IPS-11a (cell line): Measurements from ENCODE around the gene ERCC4.

Experiments used
- H3K4me3 ChIP-seq: one replicate; pipeline ENCODE4 v1.5.1; 2013; ENCODE audit warnings: low read depth, low read length, control low read depth

Gene ERCC4

DNA sequence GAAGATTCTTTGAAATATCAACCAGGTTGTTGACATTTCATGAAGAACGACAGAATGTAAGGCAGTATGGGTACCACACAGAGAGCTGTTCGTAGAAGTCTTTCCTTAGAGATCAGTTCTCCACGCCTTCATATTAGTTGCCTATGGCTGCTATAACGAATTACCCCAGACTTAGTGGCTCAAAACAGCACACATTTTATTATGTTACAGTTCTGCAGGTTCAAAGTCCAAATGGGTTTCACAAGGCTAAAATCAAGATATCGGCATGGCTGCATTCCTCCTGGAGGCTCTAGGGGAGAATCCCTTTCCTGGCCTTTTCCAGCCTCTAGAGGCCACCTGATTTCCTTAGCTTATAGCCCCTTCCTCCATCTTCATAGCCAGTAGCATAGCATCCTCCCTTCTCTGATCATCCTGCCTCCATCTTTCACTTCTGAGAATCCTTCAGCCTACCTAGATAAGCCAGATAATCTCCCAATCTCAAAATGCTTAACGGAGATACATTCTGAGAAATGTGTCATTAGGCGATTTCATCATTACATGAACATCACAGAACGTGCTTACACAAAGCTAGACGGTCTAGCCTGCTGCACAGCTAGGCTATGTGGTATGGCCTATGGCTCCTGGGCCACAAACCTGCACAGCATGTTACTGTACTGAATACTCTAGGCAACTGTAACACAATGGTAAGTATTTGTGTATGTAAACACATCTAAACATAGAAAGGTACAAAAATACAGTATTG, 26.0 kb downstream of the ERCC4 start:
- H3K4me3 ChIP-seq, result no peak overlapping the region

DNA sequence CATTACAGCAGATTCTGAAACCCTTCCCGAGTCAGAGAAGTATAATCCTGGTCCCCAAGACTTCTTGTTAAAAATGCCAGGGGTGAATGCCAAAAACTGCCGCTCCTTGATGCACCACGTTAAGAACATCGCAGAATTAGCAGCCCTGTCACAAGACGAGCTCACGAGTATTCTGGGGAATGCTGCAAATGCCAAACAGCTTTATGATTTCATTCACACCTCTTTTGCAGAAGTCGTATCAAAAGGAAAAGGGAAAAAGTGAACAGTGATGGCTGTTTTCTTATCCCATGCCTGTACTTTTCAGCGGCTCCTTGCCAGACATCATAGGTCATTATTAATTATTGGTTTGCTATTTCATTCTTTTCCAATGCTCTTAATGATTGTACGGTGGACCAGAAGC, 28.1 kb downstream of the ERCC4 start:
- no peak overlapping the region for H3K4me3 ChIP-seq

DNA sequence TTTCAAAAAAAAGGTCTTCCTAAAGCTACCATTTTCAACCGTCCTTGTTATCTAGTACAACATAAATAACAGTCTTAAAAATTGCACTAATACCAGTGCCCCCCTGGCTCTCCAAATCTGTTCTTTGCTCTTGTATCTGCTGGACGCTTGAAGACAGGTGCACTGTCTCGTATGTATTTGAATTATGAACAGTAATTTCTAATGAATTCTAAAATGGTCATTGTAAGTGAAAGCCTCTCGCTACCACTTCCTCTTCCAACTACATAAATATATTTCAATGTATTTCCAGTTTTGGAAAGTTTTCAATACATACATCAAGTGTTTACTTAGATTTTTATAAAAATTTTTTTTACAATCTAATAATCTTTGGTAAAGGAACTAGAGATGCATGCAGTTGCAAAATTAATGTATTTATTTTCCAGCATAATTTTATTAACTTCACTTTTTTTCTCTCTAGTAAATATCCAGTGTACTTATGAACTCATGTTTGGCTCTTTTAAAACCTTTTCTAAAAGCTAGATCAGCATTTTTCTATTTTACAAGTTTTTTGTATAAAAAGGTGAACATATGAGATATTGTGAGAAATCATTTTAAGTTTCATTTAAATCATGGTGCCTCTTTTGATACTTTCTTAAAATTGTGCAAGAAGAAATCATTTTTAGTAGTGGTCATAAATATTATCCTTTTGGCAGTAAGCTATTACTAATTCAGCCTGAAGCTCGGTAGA, 31.0 kb downstream of the ERCC4 start:
- no peak overlapping the region for H3K4me3 ChIP-seq

DNA sequence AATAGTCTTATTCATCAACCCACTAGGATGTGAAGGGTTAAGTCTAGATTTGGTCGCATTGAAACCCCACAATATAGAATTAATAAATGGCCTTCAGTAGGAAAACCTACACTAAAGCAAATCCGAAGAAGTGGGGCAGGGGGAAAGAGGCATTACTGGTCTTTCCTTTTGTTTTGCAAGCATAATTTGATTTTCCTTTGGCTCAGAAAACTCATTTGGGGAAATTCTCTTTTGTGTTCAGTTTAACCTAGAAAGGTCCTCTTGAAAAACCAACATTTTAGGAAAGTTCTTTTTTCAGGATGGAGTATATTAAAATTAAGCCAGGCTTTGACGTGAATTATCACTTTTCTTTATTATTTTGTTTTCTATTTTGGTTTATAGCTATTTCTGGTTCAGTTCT, 31.7 kb downstream of the ERCC4 start:
- no peak overlapping the region for H3K4me3 ChIP-seq

DNA sequence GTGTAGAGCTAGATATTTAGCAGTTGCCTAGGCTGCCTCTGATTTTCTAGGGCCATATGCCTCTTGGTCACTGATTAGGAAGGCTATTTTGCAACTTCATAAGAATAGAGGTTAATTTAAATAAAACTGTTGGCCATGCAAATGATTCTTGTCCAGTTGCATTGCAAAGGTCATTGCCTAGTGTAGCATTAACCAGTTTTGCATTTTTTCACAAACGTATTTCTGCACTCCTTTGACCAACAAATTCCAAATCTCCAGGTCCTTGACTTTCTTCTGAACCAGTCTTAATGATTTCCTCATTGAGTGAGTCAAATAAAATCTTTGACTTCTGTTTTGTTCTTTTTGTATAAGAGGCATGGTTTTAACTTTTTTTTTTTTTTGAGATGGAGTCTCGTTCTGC, 33.5 kb downstream of the ERCC4 start:
- no peak overlapping the region for H3K4me3 ChIP-seq

DNA sequence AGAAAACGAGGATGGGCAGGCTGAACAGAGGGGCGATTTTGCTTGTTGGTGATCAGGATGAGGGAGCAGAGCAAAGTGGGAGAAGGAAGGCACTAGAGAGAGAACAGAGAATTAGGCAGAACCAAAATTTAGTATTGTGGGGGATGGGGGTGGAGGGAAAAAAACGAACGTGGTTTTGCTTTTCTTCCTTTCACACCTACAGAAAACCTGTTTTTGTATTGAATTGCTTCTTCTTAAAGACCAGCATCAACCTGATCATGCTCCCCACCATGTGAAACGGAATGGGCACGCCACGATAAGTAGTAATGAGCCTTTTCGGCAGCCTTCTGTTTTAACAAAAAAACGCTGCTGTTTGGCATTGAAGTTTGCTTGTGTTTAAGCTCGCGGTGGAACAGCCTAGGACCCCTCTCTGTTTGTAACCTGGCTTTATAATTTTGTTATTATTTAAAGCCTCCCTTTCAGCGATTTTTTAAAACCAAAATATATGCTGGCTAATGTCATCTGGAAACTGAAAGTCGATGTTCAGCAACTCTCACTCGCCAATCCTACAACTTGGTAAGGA, 36.8 kb downstream of the ERCC4 start:
- H3K4me3 ChIP-seq, result no peak overlapping the region

DNA sequence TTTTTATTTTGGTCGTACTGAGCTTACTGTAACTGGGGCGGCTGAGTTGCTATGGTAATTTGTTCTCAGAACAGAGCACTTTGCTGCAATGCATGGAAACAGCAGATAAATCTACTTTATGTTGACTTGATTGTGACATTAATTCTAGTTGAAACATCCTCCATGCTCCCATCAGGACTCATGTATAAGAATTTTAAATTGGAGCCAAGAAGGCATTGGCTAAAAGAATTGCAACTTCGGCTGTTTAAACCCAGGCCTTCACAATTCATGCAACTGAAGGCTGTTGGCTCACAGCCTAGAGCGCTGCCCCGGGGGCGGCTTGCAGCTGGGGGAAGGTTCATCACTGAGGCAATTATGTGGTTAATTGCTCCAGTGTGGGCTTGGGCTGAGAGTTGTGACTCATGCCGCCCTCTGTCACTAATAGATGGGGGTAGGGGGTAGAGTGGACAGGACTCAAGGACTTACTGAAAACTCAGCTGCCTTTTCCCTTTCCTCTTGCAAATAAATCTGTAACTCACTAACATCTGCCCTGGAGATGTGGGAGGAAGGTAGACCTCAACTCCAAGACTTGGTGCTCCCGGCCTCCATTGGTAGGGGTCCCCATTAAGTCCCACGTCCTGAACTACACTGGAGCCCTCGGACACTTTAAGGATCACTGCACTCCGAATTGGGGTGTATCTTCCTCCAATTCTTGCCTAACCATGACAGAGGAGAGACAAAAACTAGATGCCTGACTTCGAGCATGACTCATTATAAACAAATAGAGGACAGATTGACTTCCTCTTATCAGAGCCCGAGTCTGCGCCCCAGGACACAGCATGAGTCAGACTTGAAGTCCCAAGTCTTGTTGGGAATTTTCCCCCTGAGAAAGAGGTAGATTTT, 37.5 kb downstream of the ERCC4 start:
- no peak overlapping the region for H3K4me3 ChIP-seq

DNA sequence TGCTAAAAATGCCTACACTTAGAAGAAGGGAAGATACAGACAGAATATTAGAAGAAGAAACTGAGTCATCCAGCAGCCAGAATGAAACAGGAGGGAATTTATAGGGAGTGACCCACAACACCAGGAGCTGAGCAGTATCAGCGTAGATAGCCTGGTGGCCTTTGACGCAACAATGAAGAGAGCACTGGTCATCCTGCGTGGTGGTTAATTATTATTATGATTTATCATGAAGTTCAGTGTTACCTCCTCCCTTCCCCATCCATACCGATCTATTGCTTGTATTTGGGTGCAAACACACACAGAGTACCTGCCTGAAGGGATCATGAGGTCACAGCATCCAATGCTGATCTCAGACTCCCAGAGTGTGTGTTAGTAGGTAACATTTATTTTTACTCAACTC, 38.5 kb downstream of the ERCC4 start:
- no peak overlapping the region for H3K4me3 ChIP-seq

DNA sequence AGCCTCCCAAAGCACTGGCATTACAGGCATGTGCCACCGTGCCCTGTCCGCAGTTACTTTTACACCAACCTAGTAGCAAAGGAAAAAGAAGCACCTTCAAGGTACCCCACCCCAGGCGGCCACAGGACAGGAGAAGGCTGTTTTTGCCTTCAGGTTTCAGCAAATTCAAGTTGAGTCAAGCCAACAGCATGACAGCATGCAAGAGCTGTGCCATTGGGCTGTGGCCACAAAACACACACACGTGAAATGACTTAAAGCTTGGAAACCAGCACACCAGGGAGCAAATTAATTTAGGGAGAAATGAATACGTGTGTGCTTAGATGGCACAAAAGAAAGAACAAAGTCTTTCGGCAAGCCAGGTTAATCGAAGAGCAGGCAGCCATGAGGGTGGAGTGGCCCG, 39.7 kb downstream of the ERCC4 start:
- H3K4me3 ChIP-seq, result no peak overlapping the region

DNA sequence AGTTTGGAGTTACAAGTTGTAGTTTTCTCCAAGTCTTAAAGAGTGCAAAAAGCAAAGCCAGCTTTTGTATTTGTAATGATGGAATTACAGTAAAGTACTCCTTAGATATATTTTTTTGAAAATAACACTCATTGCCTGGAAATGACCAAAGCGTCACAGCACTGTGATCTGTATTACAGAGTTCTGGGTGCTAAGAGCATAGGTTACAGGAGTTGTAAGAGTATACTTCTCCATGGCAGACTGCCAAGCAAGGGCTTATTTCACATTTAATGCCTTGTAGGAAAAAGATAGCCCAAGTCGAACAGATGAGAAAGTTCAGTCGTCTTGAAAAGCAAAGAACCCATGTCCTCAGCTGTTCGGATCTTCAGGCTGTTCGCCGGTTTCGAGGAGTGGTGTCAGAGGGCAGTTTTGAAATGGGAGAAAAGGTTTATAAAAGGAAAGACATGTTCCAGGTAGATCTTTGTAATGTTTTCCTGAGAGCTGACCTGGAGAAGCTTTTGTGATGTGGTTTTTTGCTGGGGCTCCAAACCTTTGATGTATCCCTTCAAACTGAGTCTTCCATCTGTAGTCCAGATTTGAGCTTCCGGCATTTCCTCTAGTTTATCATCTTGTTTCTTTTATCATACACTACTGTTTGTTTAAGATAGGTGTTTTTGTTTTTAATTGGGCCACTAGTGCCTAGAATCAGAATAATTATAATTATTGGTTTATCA, 41.3 kb downstream of the ERCC4 start:
- no peak overlapping the region for H3K4me3 ChIP-seq

DNA sequence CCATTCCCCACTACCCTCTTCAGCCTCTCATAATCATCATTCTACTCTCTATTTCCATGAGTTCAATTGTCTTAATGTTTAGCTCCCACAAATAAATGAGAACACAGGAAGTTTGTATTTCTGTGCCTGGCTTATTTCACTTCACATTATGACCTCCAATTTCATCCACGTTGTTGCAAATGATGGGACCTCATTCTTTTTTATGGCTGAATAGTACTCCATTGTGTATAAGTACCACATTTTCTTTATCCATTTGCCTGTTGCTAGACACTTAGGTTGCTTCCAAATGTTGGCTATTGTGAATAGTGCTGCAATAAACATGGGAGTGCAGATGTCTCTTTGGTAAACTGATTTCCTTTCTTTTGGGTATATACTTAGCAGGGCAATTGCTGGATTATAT, 42.3 kb downstream of the ERCC4 start:
- no peak overlapping the region for H3K4me3 ChIP-seq

DNA sequence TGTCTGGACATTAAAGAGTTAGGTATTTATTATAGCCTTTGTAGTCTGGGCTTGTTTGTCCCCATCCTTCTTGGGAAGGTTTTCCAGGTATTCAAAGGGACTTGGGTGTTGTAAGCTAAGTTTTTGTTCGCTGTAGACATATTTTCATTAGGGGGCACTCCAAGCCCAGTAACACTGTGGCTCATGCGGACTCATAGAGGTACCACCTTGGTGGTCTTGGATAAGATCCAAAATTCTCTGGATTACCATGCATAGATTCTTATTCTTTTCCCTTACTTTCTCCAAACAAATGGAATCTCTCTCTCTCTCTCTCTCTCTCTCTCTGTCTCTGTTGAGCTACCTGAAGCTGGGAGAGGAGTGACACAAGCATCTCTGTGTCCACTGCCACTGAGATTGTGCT, 48.9 kb downstream of the ERCC4 start:
- no peak overlapping the region for H3K4me3 ChIP-seq

DNA sequence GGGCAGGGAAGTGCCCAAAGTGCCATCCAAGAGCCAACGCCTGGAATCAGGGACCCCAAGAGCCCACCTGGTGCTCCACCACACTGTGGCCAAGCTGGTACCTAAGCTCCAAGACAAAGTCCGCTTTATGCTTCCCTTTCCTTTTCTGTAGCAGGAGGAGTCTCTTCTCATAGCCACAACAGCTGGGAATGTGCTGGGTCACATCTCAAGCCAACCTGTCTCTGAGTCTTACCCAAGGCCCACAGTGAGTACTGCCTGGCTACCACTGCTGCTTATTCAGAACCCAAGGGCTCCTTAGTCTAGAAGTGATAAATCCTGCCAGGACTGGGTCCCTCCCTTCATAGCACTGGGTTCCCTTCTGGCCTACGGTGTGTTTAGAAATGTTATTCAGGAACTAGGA, 49.8 kb downstream of the ERCC4 start:
- H3K4me3 ChIP-seq, result no peak overlapping the region

DNA sequence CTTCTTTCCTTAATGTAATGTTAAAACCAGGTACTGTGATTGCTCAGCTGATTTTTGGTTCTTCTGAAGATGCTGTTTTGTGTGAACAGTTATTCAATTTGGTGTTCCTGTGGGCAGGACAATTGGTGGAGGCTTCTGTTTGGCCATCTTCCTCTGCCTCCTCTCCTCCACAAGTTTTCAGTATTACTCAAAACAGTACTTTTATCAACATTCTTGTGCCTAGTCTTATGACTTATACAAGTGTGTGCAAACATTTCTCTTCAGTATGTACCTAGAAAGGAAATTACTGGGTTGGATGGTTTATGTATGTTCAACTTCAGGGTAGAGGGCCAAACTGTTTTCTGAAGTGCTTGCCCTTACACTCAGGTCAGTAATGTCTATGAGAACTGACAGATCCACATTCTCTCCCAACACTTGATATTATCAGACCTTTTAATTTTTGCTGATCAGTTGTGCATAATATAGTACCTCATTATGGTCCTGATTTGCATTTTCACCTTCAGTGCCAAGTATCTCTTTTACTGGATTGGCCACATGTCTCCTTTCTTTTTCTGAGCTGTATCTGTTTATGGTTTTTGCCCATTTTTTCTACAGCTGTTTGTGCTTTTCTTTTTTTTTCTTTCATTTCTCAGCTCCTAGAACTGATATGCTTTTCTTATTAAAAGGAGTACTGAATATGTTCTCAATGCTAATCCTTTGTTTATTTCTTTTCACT, 50.9 kb downstream of the ERCC4 start:
- H3K4me3 ChIP-seq, result no peak overlapping the region

DNA sequence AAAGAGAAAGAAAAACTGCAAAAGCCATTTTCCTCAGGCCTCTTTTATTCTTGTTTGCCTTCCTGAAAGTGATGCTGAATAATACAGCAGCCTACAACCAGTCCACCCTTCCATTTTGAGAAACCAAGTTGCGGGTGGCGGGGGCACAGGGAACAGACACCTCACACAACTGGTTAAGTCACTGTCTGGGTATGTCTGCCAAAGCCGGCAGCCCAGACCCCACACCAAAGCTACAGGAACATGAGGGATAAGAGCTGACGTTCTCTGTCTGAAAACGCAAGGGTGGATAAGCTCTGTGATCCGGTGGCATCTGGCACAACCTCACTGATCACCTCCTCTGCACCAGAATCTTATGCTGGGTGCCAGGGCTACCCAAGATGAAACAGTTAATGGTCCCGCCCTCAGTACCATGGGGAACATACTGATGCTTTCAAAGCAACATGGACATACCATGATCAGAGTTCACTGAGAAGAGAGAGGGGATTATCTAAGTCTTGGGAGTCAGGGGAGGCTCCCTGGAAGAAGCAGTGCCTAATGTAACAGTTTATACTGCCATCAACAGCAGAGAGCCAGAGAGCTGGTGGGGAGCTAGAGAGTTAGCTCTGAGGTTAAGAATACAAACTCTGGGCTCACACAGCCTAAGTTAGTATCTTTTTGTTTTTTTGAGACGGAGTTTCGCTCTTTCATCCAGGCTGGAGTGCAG, 53.5 kb downstream of the ERCC4 start:
- no peak overlapping the region for H3K4me3 ChIP-seq

DNA sequence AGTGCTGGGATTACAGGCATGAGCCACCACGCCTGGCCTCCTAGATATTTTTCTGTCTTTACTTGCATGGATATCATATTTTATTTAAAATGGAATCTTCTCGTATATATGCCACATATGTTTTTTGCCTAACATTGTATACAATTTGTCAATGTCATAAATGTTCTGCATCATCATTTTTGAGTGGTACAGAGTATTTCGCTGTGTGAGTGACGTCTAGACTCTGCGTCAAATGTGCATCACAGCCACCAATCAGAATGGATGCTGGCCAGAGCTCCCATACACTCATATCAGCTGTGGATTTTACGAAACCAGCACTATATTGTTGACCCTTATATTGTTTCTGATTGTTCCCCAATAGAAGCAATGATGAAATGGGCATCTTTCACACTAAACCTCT, 57.2 kb downstream of the ERCC4 start:
- no peak overlapping the region for H3K4me3 ChIP-seq

DNA sequence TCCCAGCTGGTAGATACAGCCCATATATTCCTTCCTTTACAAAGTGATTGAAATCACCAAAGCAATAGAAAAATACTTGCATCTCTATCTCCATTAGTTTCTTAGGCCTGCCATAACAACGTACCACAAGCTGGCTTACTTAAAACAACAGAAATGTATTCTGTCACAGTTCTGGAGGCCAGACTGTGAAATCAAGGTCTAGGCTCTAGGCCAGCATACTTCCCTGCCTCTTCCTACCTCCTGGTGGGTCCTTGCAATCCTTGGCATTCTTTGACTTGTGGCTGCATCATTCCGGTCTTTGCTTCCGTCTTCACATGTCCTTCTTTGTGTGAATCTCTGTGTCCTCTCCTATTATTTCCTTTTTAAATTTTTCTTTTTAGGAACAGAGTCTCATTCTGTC, 62.5 kb downstream of the ERCC4 start:
- H3K4me3 ChIP-seq, result no peak overlapping the region

DNA sequence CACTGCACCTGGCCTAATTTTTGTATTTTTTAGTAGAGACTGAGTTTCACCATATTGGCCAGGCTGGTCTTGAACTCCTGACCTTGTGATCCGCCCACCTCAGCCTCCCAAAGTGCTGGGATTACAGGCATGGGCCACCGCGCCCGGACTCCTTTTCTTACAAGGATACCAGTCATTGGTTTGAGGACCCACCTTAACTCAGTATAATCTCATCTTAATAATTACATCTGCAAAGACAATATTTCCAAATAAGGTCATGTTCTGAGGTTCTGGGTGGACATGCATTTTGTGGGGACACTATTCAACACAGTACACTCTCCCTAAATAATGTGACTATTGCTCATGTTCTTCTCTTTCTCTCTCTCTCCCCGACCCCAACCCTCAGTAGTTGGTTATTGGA, 63.7 kb downstream of the ERCC4 start:
- H3K4me3 ChIP-seq, result no peak overlapping the region

DNA sequence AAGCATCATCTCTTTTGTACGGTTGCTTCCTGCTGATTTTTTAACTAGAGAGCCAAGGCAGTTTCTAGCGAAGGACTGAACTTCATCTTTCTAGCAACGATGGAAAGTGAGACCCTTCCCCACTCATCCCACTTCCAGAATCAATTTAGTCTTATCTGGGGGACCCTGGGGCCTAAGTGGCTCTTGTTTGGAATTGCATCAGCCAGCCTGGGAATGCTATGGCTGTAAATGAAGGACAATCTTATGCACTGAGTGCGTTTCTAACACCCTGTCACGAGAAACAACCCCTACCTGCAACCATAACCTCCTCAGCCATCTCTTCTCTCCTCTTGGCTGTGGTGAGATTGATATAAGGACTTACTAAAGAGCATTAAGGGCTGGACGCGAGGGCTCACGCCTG, 64.8 kb downstream of the ERCC4 start:
- H3K4me3 ChIP-seq, result no peak overlapping the region

DNA sequence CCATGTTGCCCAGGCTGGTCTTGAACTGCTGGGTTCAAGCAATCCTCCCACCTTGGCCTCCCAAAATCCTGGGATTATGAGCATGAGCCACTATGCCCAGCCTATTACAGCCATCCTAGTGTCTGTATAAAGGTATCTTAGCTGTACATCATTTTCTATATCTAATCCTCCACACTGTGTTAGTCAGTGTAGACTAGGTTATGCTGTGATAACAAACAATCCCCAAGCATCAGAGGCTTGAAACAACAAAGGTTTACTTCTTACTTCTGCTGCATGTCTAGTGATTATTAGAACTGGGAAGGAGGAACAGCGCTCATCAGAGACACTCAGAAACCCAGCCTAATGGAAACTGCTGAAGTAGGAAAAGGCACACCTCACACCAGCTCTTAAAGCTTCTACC, 68.1 kb downstream of the ERCC4 start:
- no peak overlapping the region for H3K4me3 ChIP-seq
